IPS-15b (cell line): ENCODE data around the gene SERTAD3.
"Not testable (repeated sequence)": the region's sequence is repeated elsewhere in the genome, so short reads cannot be mapped to it uniquely, and the experiment has no call there.

Experiments
- H3K27me3 ChIP-seq: one replicate; pipeline ENCODE4 v1.6.1; 2013; ENCODE audit warnings: low read length; ENCODE audit not compliant: control insufficient read depth, insufficient read depth
- H3K36me3 ChIP-seq: one replicate; pipeline ENCODE4 v1.6.1; 2013; ENCODE audit warnings: low read length; ENCODE audit not compliant: control insufficient read depth, insufficient read depth
- H3K4me1 ChIP-seq: one replicate; pipeline ENCODE4 v1.6.1; 2013; ENCODE audit warnings: mild to moderate bottlenecking, low read length; ENCODE audit not compliant: control insufficient read depth, insufficient read depth
- H3K4me3 ChIP-seq: one replicate; pipeline ENCODE4 v1.5.1; 2013; ENCODE audit warnings: low read depth, low read length
- H3K9ac ChIP-seq: one replicate; pipeline ENCODE4 v1.6.1; 2013; ENCODE audit warnings: low read depth, mild to moderate bottlenecking, low read length
- H3K9me3 ChIP-seq: one replicate; pipeline ENCODE4 v1.6.1; 2013; ENCODE audit warnings: mild to moderate bottlenecking, low read length; ENCODE audit not compliant: control insufficient read depth, insufficient read depth

SERTAD3 gene

GRCh38 chr19:40466219-40466984, 22.3 kb upstream of the SERTAD3 start:
- H3K9ac ChIP-seq = no peak overlapping the region
- H3K27me3 ChIP-seq = peaks cover 28% of the 10 kb centered on the region
- peaks cover 3% of the 10 kb centered on the region for H3K4me1 ChIP-seq
- H3K4me3 ChIP-seq = peak overlapping the region; percentile 26
- no peaks in the 10 kb centered on the region for H3K36me3 ChIP-seq
- H3K9me3 ChIP-seq = no peaks in the 10 kb centered on the region

DNA sequence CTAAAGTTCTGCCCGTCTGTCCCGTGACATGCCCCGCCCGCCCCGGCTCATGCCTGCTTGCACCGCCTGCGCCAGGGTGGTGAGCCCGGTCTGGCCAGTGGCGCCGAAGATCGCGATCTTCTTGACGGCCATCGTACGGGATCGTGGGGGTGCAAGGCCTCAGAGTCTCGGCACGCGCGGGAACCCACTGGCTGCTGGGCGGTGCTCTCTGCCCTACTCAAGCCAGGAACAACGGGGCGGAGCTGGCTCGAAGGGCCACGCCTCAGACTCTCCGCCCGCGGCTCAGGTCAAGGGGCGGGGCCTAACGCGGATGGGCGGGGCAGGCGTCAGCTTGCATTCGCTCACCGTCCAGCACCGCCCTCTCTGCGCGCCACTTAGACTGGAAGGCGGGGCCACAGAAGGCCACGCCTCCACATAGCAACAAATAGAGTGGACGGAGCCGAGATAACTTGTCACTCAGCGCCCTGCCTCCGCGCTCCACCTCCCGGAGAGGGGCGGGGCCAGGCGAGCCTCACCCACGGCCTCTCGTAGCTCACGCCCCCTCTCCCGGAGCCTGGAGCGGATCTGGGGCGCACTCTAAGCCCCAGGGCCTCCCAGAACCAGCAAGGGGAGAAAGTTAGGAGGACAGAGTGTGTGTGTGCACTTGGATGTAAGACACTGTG, 21.6 kb upstream of the SERTAD3 start, which contains the start of gene BLVRB:
BLVRB (minus strand) TSS at position 189 of the 662 bp plus-strand sequence; CDS start at position 132, 57 bp downstream.
- Histone ChIP-seq H3K27me3 (peaks cover 28% of the 10 kb centered on the region), H3K4me3 (peak within 1 kb of the TSS; percentile 79), H3K9ac (no peak within 1 kb of the TSS), H3K4me1 (peaks cover 3% of the 10 kb centered on the region), H3K36me3 (no peaks in the 10 kb centered on the region), H3K9me3 (no peaks in the 10 kb centered on the region)

GRCh38 chr19:40465025-40465556, 21.0 kb upstream of the SERTAD3 start:
- peak overlapping the region; percentile 79 for H3K4me3 ChIP-seq
- peaks cover 3% of the 10 kb centered on the region for H3K4me1 ChIP-seq
- no peak overlapping the region for H3K9ac ChIP-seq
- no peaks in the 10 kb centered on the region for H3K9me3 ChIP-seq
- H3K27me3 ChIP-seq = peaks cover 28% of the 10 kb centered on the region
- H3K36me3 ChIP-seq = no peaks in the 10 kb centered on the region

GRCh38 chr19:40464059-40465024, 20.2 kb upstream of the SERTAD3 start:
- Histone ChIP-seq H3K36me3 (no peaks in the 10 kb centered on the region), H3K4me1 (peaks cover 3% of the 10 kb centered on the region), H3K27me3 (peaks cover 28% of the 10 kb centered on the region), H3K9me3 (no peaks in the 10 kb centered on the region), H3K9ac (no peak overlapping the region), H3K4me3 (peak overlapping the region; percentile 79)

- H3K9me3 ChIP-seq, H3K4me3 ChIP-seq, H3K9ac ChIP-seq, H3K36me3 ChIP-seq, H3K4me1 ChIP-seq: not testable (repeated sequence)
- peaks cover 23% of the 10 kb centered on the region for H3K27me3 ChIP-seq
These were observed 19.5 kb upstream of the SERTAD3 start for GRCh38 chr19:40463587-40464037.

GRCh38 chr19:40461669-40462221, 17.6 kb upstream of the SERTAD3 start:
- H3K4me1 ChIP-seq = peaks cover 3% of the 10 kb centered on the region
- H3K36me3 ChIP-seq = no peaks in the 10 kb centered on the region
- no peak overlapping the region for H3K9ac ChIP-seq

GRCh38 chr19:40460185-40460584, 16.1 kb upstream of the SERTAD3 start:
- Histone ChIP-seq H3K27me3 (no peaks in the 10 kb centered on the region), H3K36me3 (no peaks in the 10 kb centered on the region), H3K9ac (no peak overlapping the region), H3K4me1 (no peaks in the 10 kb centered on the region), H3K9me3 (no peaks in the 10 kb centered on the region), H3K4me3 (no peak overlapping the region)

More at GRCh38 chr19:40461669-40462221, 17.6 kb upstream of the SERTAD3 start:
- H3K9me3 ChIP-seq = no peaks in the 10 kb centered on the region
- H3K27me3 ChIP-seq = peaks cover 8% of the 10 kb centered on the region
- H3K4me3 ChIP-seq = no peak overlapping the region

- Histone ChIP-seq H3K27me3 (no peaks in the 10 kb centered on the region), H3K9me3 (no peaks in the 10 kb centered on the region), H3K36me3 (no peaks in the 10 kb centered on the region), H3K9ac (no peak overlapping the region), H3K4me1 (no peaks in the 10 kb centered on the region), H3K4me3 (no peak overlapping the region)
These were observed 14.5 kb upstream of the SERTAD3 start for GRCh38 chr19:40458597-40458974.

GRCh38 chr19:40457953-40458596, 13.9 kb upstream of the SERTAD3 start:
- Histone ChIP-seq H3K36me3 (no peaks in the 10 kb centered on the region), H3K4me1 (no peaks in the 10 kb centered on the region), H3K9ac (no peak overlapping the region), H3K4me3 (no peak overlapping the region), H3K27me3 (no peaks in the 10 kb centered on the region), H3K9me3 (no peaks in the 10 kb centered on the region)

DNA sequence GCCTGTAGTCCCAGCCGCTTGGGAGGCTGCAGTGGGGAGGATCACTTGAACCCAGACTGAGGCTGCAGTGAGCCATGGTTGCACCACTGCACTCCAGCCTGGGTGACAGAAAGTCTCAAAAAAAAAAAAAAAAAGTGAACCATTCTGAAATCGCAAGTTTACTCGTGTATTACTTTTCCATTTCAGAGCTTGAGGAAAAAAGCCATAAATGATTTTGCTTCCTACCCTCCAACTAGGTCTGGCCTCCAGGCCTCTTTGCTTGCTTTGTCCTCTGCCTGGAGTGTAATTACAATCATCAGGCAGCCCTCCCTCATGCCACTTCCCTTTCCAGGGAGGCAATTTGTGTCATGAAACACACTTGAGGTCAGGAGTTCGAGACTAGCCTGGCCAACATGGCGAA, 12.9 kb upstream of the SERTAD3 start:
- Histone ChIP-seq H3K27me3 (no peaks in the 10 kb centered on the region), H3K4me1 (no peaks in the 10 kb centered on the region), H3K4me3 (no peak overlapping the region), H3K9ac (no peak overlapping the region), H3K9me3 (no peaks in the 10 kb centered on the region), H3K36me3 (no peaks in the 10 kb centered on the region)
